WERI-Rb-1 (cell line): ENCODE measurements around the gene SPEN.
"Not testable (repeated sequence)": the region's sequence is repeated elsewhere in the genome, so short reads cannot be mapped to it uniquely, and the experiment has no call there.

Experiments
- DNase-seq: peaks from one replicate; pipeline ENCODE4 v3.0.0-alpha.2; 2020
- H3K27ac ChIP-seq: fragments of 250-450 bp; sonication (Bioruptor Pico); 2 replicates; pipeline ENCODE4 v1.5.1; 2020; ENCODE audit warnings: mild to moderate bottlenecking, moderate library complexity
- H3K27me3 ChIP-seq: fragments of 250-450 bp; sonication (Bioruptor Pico); 2 replicates; pipeline ENCODE4 v1.5.1; 2021; ENCODE audit warnings: mild to moderate bottlenecking, low read depth, moderate library complexity; ENCODE audit not compliant: insufficient read depth, severe bottlenecking
- H3K36me3 ChIP-seq: fragments of 250-450 bp; sonication (Bioruptor Pico); 2 replicates; pipeline ENCODE4 v1.5.1; 2020; ENCODE audit warnings: mild to moderate bottlenecking, moderate library complexity
- H3K4me3 ChIP-seq: 2 replicates; pipeline ENCODE4 v1.5.1; 2011; ENCODE audit warnings: low read depth, mild to moderate bottlenecking, control low read depth, low read length
- H3K9me3 ChIP-seq: fragments of 250-450 bp; sonication (Bioruptor Pico); 2 replicates; pipeline ENCODE4 v1.5.1; 2021; ENCODE audit warnings: mild to moderate bottlenecking, moderate library complexity; ENCODE audit not compliant: severe bottlenecking
- TF ChIP-seq, protein P1 (sequence below): IDR thresholded peaks from 2 replicates; pipeline ENCODE4 v1.5.1; 2011; ENCODE audit warnings: low read depth, mild to moderate bottlenecking, control low read depth, inconsistent platforms, low read length

The SPEN gene

DNA sequence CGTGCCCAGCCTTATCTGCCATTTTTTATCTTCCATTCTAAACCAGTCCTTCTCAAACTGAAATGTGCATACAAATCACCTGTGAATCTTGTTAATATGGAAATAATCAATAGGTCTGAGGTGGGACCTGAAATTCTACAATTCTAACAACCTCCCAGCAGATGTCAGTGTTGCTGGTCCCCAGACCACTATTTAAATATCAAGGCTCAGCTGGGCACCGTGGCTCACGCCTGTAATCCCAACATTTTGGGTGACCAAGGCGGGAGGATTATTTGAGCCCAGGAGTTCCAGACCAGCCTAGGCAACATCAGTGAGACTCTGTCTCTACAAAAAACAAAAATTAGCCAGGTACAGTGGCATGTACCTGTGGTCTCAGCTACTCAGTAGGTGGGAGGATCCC is 44.1 kb upstream of the SPEN start:
- Histone ChIP-seq H3K27me3 (no peaks in the 10 kb centered on the region), H3K4me3 (no peak overlapping the region), H3K9me3 (no peaks in the 10 kb centered on the region), H3K27ac (no peak overlapping the region), H3K36me3 (no peaks in the 10 kb centered on the region)
- TF ChIP-seq, protein P1, sequence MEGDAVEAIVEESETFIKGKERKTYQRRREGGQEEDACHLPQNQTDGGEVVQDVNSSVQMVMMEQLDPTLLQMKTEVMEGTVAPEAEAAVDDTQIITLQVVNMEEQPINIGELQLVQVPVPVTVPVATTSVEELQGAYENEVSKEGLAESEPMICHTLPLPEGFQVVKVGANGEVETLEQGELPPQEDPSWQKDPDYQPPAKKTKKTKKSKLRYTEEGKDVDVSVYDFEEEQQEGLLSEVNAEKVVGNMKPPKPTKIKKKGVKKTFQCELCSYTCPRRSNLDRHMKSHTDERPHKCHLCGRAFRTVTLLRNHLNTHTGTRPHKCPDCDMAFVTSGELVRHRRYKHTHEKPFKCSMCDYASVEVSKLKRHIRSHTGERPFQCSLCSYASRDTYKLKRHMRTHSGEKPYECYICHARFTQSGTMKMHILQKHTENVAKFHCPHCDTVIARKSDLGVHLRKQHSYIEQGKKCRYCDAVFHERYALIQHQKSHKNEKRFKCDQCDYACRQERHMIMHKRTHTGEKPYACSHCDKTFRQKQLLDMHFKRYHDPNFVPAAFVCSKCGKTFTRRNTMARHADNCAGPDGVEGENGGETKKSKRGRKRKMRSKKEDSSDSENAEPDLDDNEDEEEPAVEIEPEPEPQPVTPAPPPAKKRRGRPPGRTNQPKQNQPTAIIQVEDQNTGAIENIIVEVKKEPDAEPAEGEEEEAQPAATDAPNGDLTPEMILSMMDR, result peak; percentile 48
- peak; percentile 43 for DNase-seq

DNA sequence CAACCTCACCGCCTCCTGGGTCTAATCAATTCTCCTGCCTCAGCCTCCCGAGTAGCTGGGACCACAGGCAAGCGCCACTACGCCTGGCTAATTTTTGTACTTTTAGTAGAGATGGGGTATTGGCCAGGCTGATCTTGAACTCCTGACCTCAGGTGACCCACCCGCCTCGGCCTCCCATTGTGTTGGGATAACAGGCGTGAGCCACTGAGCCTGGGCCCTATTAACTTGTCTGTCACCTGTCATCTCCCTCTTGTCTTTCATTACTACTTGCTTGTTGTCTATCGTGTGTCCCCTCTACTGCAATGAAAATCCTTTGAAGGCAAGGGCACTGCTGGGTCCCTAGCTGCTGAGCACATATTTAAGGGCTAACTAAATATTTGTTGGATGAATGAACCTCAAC is 43.4 kb upstream of the SPEN start:
- DNase-seq, result no peak
- no peaks in the 10 kb centered on the region for H3K27me3 ChIP-seq
- TF ChIP-seq, protein P1, result no peak
- no peaks in the 10 kb centered on the region for H3K9me3 ChIP-seq
- no peak overlapping the region for H3K4me3 ChIP-seq
- no peak overlapping the region for H3K27ac ChIP-seq
- H3K36me3 ChIP-seq, result no peaks in the 10 kb centered on the region

DNA sequence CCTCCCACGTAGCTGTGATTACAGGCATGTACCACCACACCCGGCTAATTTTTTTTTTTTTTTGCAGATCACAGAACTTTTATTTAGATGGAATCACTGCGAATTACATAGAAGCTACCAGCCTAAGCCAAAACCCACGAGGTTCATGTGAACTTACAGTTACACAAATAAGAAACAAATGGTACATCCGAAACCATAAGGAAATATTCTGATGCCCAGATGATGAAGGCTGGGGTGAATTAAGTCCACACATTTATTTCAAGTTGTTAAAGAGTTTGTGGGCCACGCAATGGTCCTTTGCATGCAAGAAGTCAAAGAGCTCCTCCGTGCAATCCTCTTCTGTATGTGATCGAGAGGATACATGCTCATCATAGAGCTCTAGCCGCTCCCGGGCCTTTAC is 40.4 kb upstream of the SPEN start:
- DNase-seq, result no peak
- Histone ChIP-seq H3K27ac (no peak overlapping the region), H3K4me3 (no peak overlapping the region), H3K9me3 (no peaks in the 10 kb centered on the region), H3K36me3 (no peaks in the 10 kb centered on the region), H3K27me3 (no peaks in the 10 kb centered on the region)
- TF ChIP-seq, protein P1, result no peak

DNA sequence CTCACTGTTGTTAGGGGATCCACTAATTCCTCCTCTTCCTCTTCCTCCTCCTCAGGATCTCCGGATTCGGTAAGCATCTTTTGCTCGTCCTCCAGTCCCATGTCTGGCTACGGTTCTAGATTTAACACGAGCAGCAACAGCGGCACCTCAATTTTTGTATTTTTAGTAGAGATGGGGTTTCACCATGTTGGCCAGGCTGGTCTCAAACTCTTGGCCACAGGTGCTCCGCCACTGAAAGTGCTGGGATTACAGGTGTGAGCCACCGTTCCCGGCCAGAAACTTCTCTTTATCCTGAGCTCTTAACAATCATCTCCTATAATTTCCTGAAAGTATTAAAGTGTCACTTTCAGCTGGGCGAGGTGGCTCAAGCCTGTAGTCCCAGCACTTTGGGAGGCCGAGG is 40.0 kb upstream of the SPEN start, which contains the start of gene UQCRHL:
Gene UQCRHL, minus strand, starts transcription at position 101 of the 400 bp plus-strand sequence. Its CDS starts 0 bp downstream, at position 101.
- not testable (repeated sequence) for DNase-seq, H3K27ac ChIP-seq, H3K36me3 ChIP-seq, H3K4me3 ChIP-seq, H3K27me3 ChIP-seq, H3K9me3 ChIP-seq

DNA sequence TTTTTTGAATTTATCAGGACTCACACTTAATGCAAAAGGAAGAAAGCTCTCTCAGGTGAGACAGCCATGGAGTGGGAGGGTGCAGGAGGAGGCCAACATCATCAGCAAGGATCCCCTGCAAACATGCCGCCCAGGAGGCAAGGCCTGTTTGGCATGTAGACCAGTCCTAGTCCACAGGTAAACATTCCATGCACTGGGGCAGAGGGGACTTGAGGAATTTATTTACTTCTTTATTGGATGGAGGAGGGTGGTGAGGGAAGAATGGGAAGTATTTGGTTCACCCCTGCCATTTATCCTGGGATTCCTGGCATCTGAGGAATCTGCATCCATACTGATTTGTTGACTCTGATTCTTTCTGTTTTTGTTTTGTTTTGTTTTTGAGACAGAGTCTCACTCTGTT is 38.6 kb upstream of the SPEN start:
- Histone ChIP-seq H3K4me3 (no peak overlapping the region), H3K27ac (no peak overlapping the region), H3K27me3 (no peaks in the 10 kb centered on the region), H3K36me3 (no peaks in the 10 kb centered on the region), H3K9me3 (no peaks in the 10 kb centered on the region)
- no peak for DNase-seq
- TF ChIP-seq, protein P1, result no peak

DNA sequence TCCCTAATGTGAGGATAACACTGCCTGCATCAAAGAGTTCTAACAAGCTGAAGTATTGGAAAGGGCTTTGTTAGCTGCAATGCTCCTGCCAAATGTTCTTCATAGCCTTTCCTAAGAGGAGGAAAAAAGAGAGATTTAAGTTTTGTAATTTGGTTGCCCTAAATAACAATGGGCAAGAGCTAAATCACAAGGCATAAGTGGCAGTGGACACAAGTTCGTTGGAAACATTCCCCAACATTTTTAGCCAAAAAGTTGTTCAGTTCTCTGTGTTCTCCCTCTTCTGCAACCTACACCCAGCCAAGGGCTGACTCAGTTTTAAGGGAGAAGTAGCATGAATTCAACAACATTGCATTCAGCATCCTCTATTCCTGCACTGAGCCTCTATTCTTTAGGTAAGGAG is 37.4 kb upstream of the SPEN start:
- Histone ChIP-seq H3K9me3 (no peaks in the 10 kb centered on the region), H3K27me3 (no peaks in the 10 kb centered on the region), H3K27ac (no peak overlapping the region), H3K36me3 (no peaks in the 10 kb centered on the region), H3K4me3 (no peak overlapping the region)
- no peak for DNase-seq
- TF ChIP-seq, protein P1, result no peak
